Measurements from ENCODE around the gene OR52J3. TPM values are rescaled to one million over a fixed set of nuclear protein-coding genes. Genes with fewer than 3 reads are reported as not detected.

The OR52J3 gene
- total and polyA plus RNA-seq, 10 of the 15 experiments (the other 5 are each of a cell fraction or from before 2014, with no cell fraction given), result not detected

- Histone ChIP-seq H3K4me2 (ENCODE audit: control insufficient read depth, insufficient read depth) (no peak overlapping the region), H3K27me3 (replicated peaks in 1 of 2; ENCODE audit: control insufficient read depth in 2 of 2, insufficient read depth in 2 of 2, low read length in 1 of 2) (no peaks in the 10 kb centered on the region), H3K36me3 (ENCODE audit: control insufficient read depth in 2 of 2, insufficient read depth in 2 of 2, low read length in 1 of 2) (no peaks in the 10 kb centered on the region), H2AFZ (ENCODE audit: control insufficient read depth, low read depth, low read length) (no peak overlapping the region), H3K4me1 (ENCODE audit: control insufficient read depth, insufficient read depth, low read length) (no peaks in the 10 kb centered on the region), H3K9me3 (replicated peaks; ENCODE audit: control insufficient read depth, insufficient read depth, low read length) (no peaks in the 10 kb centered on the region), H3K9ac (ENCODE audit: control insufficient read depth, insufficient read depth, low read length) (no peak overlapping the region), H3K4me3 (no peak overlapping the region), H4K20me1 (ENCODE audit: control insufficient read depth, insufficient read depth) (no peaks in the 10 kb centered on the region), H3K27ac (ENCODE audit: control insufficient read depth, insufficient read depth) (no peak overlapping the region), H3K79me2 (ENCODE audit: control insufficient read depth, insufficient read depth, low read length) (no peaks in the 10 kb centered on the region)
- TF ChIP-seq TCF7 (IDR thresholded peaks at IDR 0.05; ENCODE audit: borderline replicate concordance), result no peak
- TF ChIP-seq, protein P1, sequence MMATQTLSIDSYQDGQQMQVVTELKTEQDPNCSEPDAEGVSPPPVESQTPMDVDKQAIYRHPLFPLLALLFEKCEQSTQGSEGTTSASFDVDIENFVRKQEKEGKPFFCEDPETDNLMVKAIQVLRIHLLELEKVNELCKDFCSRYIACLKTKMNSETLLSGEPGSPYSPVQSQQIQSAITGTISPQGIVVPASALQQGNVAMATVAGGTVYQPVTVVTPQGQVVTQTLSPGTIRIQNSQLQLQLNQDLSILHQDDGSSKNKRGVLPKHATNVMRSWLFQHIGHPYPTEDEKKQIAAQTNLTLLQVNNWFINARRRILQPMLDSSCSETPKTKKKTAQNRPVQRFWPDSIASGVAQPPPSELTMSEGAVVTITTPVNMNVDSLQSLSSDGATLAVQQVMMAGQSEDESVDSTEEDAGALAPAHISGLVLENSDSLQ (IDR thresholded peaks at IDR 0.05), result no peak
- TF ChIP-seq SIN3A (IDR thresholded peaks at IDR 0.05; ENCODE audit: low read depth, low read length), result no peak
- TF ChIP-seq HCFC1 (IDR thresholded peaks at IDR 0.05; ENCODE audit: low read length), result no peak
- TF ChIP-seq ZZZ3 (IDR thresholded peaks at IDR 0.05; ENCODE audit: control insufficient read depth, insufficient read length, low read depth), result no peak
- no peak for TF ChIP-seq RELB (IDR thresholded peaks at IDR 0.05; ENCODE audit: low read depth)
- no peak for TF ChIP-seq ASH2L (IDR thresholded peaks at IDR 0.05; ENCODE audit: borderline replicate concordance, low read depth)
- no peak for TF ChIP-seq IRF4 (IDR thresholded peaks at IDR 0.05; ENCODE audit: low read depth, low read length)
- TF ChIP-seq TAF1 (IDR thresholded peaks at IDR 0.05; ENCODE audit: borderline replicate concordance, low read depth, low read length), result no peak
- TF ChIP-seq NFXL1 (IDR thresholded peaks at IDR 0.05; ENCODE audit: borderline replicate concordance), result no peak
- TF ChIP-seq CUX1 (IDR thresholded peaks at IDR 0.05; ENCODE audit: insufficient replicate concordance, low read depth, low read length), result no peak
- TF ChIP-seq BACH1 (IDR thresholded peaks at IDR 0.05; ENCODE audit: borderline replicate concordance), result no peak
- no peak for TF ChIP-seq SPI1 (IDR thresholded peaks at IDR 0.05; ENCODE audit: borderline replicate concordance, insufficient read depth, low read depth, low read length)
- TF ChIP-seq KLF5 (IDR thresholded peaks at IDR 0.05; ENCODE audit: partially characterized antibody), result no peak
- no peak for FAIRE-seq
- no peak for DNase-seq (ENCODE audit: low read depth, low spot score)
- CTCF ChIA-PET, result no interaction called here
- intact Hi-C loops (cut with micrococcal nuclease; ENCODE audit: unreplicated experiment), result no loop called here
- RAD21 ChIA-PET (ENCODE audit: unreplicated experiment), result no interaction called here
- BruUV-seq (replicated peaks), result no TSS peak
- ATAC-seq, result no peak
- POLR2A ChIA-PET, result no interaction called here
- in situ Hi-C loops (cut with MboI), result no loop called here
- SMC1A ChIA-PET (ENCODE audit: uncharacterized antibody, unreplicated experiment), result interaction anchor here (1.4 kb wide), 1 partner anchor 28 kb away, joined by 3 read pairs; no protein-coding TSS in a partner anchor
Observed at GRCh38 chr11:5088556-5088955, 42.2 kb downstream of the OR52J3 start.
